AG10803 (cell line): ENCODE results near the gene TERT.

Experiments
- DNase-seq: peaks from one replicate; pipeline ENCODE4 v3.0.0; 2010; ENCODE audit warnings: low read depth
- H3K4me3 ChIP-seq: 2 replicates; pipeline ENCODE4 v1.5.1; 2011; ENCODE audit warnings: mild to moderate bottlenecking, low read length, control low read depth
- TF ChIP-seq, protein P1 (sequence below): conservative IDR thresholded peaks from 2 replicates; pipeline ENCODE4 v1.5.1; 2011; ENCODE audit warnings: mild to moderate bottlenecking, low read length, control low read depth, inconsistent platforms

The TERT gene

DNA sequence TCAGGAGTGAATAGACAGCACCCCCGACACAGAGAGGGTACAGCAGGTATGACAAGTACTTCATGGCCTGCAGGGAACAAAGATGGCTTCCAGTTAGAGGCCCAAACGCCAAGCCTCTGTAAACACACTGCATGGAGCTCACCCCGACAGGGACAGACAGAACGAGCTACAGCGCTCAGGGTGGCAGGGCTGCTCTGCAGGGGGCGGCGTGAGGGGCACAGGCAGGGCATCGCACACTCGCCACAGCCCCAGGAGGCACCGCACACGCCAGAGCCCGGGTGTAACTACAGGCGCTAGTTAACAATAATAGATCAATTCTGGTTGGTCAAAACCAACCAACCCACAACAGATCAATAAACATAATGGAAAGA lies 28.9 kb upstream of the TERT start:
- TF ChIP-seq, protein P1, sequence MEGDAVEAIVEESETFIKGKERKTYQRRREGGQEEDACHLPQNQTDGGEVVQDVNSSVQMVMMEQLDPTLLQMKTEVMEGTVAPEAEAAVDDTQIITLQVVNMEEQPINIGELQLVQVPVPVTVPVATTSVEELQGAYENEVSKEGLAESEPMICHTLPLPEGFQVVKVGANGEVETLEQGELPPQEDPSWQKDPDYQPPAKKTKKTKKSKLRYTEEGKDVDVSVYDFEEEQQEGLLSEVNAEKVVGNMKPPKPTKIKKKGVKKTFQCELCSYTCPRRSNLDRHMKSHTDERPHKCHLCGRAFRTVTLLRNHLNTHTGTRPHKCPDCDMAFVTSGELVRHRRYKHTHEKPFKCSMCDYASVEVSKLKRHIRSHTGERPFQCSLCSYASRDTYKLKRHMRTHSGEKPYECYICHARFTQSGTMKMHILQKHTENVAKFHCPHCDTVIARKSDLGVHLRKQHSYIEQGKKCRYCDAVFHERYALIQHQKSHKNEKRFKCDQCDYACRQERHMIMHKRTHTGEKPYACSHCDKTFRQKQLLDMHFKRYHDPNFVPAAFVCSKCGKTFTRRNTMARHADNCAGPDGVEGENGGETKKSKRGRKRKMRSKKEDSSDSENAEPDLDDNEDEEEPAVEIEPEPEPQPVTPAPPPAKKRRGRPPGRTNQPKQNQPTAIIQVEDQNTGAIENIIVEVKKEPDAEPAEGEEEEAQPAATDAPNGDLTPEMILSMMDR, result no peak
- H3K4me3 ChIP-seq, result no peak overlapping the region
- DNase-seq, result no peak

DNA sequence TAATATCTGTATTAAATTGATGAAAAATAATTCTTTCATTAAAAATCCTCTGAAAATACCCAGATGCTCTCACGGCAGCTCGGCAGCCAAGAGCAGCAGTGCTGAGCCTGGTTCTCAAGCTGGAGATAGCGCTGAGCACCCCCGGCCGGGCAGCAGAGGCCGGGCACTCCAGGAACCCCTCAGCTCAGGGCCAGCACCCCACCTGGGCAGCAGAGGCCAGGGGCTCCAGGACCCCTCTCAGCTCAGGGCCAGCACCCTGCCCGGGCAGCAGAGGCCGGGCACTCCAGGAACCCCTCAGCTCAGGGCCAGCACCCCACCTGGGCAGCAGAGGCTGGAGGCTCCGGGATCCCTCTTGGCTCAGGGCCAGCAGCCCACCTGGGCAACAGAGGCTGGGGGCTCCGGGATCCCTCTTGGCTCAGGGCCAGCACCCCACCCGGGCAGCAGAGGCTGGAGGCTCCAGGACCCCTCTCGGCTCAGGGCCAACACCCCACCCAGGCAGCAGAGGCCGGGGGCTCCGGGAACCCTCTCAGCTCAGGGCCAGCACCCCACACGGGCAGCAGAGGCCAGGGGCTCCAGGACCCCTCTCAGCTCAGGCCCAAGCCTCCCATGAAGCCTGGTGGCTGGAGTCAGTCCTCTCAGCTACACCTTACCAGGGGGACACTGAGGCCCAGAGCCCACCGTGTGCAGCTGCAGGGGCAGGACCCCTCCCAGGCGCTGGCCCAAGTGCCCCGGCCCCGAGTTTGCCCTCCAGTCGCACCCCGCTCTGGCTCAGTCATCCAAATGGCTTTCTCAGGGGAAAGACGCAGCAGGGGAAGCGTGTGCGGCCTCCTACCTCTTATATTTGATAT lies 28.3 kb upstream of the TERT start:
- H3K4me3 ChIP-seq, result no peak overlapping the region
- no peak for DNase-seq
- TF ChIP-seq, protein P1, result no peak

DNA sequence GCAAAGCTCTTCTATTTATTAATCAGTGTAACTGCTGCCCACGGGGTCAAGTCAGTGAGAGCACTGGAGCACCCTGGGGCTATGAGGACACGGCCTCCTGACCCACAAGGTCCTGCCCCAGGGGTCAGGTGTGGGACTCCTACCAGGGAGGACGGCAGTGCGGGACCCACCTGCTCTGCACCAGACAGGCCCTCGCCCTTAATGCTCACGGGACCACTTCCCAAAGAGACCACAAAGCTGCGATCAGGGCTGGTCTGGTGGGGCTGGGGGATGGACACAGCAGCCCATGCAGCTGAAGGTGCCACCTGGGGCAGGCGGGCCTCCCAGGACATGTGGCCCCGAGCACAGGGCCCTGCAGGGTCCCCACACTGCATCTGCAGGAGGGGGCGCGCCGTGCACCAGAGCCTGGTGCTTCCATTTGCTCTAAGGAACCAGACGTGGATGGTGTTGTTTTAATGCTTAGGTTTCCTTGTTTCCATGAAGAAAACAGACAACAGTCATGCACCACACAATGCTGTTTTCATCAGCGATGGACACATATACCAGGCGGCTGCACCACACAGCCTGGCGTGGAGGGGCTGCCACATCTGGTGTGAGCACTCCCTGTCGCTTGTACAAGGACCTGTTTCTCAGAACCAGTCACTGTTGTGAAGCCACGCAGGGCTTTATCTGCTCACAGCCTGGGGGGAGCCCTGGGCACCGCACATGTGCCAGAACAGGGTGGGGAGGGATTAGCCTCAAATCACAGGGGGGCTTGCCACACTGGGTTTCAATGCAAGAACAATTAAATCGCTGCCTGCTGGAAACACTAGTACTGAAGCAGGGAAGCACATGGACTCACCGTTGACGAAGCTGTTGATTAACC lies 27.4 kb upstream of the TERT start:
- TF ChIP-seq, protein P1, result no peak
- no peak overlapping the region for H3K4me3 ChIP-seq
- DNase-seq, result no peak

DNA sequence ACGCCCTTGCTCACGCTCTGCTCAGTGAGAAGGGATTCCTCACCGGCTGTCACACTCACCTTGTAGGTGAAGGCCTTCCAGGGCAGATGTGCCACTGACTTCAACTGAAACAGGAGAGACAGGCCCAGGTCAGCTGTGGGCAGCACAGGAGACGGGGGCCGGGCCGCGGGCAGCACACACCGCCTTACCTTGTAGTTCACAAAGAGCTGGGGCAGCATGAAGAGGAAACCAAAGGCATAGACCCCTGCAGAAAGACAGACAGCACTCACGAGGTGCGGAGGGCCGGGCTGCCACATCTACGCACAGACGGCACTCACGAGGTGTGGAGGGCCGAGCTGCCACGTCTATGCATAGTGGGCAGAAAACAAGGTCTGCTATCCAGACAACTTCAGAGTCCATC lies 26.7 kb upstream of the TERT start:
- DNase-seq, result no peak
- H3K4me3 ChIP-seq, result no peak overlapping the region
- TF ChIP-seq, protein P1, result no peak

DNA sequence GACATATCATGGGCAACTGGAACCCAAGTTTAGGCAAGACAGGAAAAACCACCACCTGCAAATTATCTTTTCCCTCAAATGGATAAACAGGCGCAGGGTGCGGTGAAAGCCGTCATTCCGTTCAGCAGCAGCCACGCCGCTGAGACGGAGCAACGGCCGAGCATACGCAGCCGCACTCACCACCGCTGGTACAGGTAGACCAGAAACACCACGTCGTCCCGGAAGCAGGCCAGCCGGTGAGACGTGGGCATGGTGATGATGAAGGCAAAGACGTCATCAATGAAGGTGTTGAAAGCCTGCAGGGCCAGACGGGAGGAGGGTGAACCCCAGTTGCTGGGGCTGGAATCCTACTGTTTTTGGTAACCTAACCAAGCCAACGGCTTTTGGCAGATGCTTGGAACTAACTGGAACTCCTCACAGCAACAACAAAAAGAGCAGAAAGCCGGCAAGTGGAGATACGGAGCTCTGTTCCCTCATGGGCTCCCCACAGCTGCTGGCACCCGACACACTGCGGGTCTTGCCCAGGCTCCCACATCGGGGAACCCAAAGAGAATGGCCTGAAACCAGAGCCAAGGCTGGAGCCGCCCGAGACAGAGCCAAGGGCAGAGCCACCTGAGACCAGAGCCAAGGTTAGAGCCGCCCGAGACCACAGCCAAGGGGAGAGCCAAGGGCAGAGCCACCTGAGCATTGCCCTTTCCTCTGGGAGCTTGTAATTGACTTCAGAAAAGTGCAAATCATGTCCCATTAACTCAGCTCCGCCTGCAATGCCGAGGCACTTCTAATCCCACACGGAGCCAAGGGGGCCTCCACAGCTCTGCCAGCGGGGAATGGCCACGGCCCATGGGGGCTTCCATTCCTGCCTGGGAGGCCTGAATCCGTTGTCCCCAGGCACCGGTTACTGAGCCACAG lies 25.8 kb upstream of the TERT start:
- no peak for DNase-seq

More for the DNA sequence above, 25.8 kb upstream of the TERT start:
- H3K4me3 ChIP-seq, result no peak overlapping the region
- TF ChIP-seq, protein P1, result no peak
